Cerebellar cortex (tissue), 1 donor: ENCODE measurements around the gene CFAP61.
A peak's percentile ranks its signal among the peaks of the same experiment; 100 is the strongest.

Source experiments
- DNase-seq: peaks from one replicate; pipeline ENCODE4 v3.0.0-alpha.2; 2015; ENCODE audit warnings: low spot score

Gene CFAP61

DNA sequence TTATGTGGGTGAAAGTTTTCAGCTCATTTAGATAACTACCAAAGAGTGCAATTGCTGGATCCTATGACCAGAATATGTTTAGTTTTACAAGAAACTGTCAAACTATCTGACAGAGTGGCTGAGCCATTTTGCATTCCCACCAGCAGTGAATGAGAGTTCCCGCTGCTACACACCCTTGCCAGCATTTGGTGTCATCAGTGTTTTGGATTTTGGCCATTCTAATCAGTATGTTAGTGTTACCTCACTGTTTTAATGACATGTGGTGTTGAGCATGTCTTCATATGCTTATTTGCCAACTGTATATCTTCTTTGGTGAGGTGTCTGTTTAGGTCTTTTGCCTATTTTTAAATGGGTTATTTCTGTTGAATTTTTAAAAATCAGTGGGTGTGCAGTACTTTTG, 120.9 kb downstream of the CFAP61 start:
- peak; percentile 67 for DNase-seq

DNA sequence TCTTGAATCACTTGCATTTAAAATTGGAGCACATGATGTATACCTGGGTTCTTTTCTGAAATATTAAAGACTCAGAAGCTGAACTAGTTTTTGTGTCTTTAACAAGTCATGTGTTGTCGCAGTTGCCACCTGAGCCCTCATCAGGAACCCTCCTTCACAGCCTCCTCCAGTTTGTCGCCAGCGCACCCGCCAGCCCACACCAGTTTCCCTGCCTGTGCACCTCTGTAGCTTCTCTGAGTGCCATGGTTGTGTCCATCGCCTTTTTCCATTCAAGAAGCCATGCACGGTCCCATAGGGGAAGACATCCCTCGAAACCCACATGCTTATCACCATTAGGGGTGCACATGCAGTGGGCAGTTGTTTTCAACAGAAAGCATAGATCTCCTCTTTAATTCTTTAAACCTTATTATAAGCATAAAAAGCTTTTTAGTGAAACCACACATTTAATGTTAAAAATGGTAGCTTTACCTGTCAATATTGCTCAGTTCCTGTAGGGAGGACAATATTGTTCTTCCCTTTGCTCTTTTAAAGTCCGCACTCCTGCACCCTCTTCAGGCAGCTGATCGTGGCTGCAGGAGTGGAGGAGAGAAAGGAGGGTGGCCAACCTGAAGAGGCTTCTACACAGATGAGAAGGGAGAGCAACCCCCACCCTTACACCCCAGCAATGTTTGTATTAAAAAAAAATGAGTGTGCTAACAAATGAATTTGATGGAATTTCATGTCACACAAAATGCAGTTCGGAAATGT, 121.9 kb downstream of the CFAP61 start:
- no peak for DNase-seq

DNA sequence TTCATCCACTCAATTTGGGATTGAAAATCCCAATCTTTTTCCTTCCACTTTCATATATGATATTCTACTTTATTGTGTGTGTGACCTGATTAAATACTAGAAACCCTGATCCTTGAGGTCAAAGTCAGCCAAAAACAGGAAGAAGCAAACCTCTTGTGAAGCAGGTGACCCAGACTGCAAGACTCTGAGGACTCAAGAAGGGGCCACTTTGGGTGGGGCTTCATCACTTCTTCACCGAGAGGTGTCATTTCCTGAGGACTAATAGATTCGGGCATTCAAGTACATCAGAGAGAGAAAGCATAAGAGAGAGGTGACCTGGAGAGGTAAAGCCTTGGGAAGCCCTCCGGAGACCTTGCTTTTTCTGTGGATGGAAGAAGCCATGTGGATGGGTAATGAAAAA, 129.0 kb downstream of the CFAP61 start:
- DNase-seq, result no peak

DNA sequence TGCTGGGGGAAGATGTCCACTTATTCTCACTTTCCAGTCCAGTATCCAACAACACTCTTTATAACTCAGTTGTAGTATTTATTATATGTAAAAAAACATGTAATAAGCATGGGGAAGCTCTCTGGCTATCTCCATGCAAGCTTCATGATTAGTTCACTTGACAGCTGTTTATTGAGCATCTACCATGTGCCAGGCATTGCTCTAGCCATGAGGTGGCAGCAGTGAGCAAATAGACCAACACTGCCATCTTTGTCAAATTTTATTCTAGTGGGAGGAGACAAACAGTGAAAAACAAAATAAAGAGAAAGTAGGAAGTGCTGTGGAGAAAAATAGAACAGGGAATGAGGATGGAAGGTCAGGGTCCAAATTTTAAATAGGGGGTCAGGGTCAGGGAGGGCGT, 131.8 kb downstream of the CFAP61 start:
- DNase-seq, result no peak

DNA sequence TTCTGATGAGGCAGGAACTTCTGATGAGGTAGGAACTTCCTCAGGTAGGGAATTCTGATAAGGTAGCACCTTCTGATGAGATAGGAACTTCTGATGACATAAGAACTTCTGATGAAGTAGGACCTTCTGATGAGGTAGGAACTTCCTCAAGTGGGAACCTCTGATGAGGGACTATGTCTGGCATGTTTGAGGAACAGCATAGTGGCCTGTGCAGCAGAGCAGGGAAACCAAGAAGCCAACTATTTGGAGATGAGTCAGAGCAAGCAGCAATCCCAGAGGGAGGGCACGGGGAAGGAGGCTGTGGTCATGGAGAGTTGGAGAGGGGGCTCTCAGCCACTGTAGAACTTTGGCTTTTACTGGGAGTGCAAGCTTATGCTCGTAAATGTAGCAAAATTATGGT, 132.4 kb downstream of the CFAP61 start:
- no peak for DNase-seq

DNA sequence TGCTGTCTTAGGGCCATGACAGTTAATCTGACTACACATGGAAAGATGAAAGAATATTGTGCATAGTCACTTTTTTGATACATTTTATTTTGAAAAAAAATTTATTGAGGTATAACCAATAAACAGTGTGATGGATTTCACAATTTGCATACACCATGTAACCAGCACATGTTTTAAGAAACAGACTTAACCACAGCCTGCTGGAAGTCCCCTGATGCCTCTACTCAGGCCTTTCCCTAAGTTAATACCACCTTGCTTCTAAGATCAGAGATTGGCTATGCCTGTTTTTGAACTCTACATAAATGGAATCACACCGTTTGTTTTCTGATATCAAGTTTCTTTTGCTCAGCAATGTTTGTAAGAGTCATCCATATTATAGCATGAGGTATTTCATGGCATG, 136.3 kb downstream of the CFAP61 start:
- DNase-seq, result no peak

DNA sequence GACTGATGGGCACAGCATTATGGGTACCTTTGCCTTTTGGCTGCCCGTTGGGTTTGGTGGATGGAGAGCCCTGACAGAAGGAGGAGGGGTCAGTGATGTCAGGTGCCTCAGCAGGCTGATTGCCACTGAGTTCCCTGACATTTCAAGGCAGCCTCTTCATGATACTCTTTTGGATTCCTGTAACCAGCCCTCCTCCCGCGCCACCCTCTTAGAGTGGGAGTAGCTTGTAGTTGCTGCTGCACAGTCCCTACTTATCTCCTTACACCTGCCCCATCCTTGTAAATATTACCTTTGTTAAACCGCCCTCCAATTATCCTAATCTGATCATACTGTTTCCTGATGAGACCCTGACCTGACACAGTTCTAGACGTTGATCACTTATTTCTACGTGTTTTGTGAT, 140.0 kb downstream of the CFAP61 start:
- no peak for DNase-seq

DNA sequence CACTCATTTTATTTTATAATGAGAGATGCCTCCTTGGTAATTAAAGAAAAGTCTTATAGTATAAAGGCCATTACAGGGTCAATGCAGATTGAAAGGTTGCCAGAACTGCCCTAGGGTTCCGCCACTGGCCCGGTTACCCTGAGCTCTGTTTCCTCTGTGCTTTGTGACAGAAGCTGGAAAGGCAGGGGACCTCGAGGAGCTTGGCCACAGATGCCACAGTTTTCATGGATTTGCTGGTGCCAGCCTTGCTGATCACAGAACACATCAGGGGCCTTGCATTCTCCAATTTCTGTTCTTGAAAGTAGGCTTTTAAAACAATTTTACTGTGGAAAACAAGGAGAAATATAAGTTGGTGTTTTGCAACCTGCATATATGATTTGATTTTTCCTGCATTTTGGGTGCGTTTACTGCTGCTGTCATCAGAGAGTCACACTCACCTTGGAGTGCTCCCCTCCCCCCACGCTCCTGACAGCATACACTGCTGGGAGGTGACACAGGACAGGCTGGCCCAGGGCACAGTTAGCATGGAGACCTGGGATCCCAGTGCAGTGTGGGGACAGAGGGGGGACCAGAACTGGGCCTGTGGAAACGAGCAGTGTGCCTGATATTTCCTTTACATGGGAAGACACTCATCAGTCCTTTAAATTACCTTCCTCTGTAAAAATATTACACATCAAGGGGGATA, 142.8 kb downstream of the CFAP61 start:
- peak; percentile 88 for DNase-seq

DNA sequence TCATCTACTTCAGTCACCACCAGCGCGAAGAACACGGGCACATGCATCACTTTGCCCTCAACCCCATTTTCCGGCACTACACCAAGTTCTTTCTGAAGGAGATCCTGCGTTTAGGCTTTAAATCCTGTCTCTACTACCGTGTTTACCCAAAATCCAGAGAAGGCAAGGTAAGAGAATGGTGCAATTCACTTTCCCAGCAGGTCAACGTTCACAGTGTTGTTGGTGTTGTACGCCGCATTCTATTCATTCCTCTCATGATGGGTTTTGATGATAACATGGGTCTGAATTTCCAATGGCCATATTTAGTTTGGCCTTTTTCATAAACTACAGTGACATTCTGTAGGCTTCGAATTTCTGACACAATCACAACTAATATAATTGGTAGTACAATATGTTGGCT, 144.3 kb downstream of the CFAP61 start:
- no peak for DNase-seq

DNA sequence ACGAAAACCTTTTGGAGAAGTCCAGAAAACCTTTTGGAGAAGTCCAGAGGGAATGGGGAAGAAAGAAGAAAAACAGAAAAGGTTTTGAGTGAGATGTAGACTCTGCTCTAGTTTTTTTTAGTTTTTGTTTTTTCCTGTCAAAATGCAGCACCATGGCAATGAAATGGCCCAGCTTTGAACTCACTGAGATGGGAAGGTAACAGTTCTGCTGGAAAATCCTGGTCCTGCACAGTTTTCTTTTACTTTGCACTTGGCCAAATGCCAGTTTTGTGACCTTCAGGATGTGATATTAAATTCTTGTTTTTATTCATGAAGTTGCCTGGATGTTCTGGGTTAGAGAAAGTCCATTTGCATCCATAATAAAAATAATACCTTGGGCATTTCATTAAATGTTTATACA, 145.7 kb downstream of the CFAP61 start:
- no peak for DNase-seq

DNA sequence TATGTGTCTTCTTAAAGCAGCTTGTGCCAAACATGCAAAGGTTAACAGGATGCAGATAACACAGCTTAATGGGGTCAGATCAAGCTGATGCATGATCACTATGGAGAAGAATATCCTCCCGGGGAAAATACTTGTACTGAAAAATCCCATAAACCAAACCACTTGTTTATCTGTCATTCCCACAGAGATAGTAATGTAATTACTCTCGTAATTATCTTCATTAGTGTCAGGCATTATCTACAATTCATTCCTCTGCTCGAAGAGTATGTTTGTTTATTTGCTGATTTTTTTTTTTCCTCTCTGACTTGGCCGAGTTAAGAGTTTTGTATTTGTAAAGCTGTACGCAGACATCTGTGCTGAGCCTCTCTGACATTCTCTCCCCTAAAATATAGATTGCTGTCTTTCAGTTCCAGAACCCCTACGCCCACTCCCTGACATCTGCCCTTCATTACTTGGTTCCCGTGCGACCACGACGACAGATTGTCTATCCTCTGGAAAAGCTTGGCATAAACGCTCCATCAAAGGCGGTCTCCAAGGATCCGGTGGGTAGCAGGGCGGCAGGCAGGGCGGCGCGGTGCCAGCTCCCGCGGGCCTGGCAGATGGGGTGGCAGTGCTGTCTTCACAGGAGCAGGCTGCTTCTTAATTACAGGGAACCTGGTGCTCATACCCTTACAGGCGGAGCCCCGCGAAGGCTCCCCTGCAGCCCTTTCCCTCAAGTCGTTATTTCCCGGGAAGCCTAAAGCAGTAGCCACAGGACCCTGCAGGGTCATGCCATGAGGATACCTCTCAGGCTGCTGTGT, 147.2 kb downstream of the CFAP61 start:
- peak; percentile 87 for DNase-seq

DNA sequence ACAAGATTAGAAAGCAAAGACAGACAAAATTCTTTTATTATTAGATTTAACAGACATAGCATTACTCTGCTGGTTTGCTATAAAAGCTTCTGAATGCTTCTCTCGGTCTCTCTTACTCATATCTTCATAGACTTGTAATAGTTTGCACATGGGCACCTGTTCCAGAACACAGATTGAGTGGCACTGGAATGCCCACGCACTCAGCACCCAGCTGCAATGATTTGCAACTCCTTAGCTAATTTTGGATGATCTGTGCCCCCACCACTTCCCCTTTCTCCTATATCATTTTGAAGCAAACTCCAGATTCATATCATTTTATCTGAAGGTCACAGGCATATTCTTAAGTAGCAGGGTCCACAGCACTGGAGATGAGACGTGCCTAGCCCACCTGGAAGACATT, 148.8 kb downstream of the CFAP61 start:
- no peak for DNase-seq

DNA sequence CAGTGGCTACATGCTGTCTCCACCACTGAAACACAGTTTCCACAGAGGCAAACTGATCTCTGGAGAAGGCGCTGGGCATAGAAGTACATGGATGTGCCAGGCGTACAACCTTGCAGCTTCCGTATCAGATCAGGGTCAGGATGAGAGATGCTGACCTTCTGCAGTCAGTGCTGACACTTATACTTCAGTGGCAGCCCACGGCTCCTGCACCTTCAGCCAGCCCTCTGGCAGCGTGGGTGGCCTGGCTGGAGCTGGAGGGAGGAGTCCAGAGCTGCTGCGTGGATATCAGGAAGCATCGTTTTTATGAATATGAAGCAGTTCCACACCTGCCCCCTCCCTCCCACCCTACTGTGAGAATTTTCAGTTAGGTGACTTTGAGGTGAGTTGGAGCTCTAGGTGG, 149.3 kb downstream of the CFAP61 start:
- DNase-seq, result no peak

DNA sequence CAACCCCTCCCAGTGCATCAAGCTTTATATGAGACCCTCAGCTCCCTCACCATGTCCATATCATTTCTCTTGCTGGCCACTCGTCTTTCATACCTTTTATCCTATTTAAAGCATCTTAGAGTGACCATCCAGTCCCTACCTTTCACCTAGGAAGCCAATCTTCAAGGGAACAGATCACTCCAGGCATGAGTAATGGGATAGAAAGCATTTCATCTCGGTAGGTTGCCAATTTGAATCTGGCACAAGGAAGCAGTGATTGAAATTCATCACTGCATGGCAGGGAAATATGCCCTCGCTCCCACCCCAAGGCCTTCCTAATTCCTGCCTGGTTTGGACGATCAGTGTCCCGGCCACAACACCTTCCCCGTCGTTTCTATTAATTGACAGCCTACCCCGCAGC, 150.4 kb downstream of the CFAP61 start:
- DNase-seq, result peak; percentile 68

DNA sequence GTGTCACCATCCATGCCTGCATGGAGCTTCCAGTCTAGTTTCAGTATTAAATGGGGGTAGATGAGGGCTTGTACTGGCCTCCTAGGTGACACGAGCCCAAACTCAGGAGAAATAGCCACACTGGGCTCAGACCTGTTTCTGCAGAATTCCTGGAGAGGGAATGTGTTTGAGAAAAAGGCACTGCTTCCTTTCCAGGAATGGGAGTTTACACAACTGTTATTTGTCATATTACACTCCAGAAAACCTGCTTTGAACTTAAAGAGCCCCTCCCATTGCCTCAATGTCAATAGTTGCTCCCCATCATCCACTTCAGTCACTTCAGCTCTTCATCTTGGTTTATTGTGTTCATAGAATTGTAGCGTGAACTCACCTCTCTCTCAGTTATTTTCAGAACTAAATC, 151.5 kb downstream of the CFAP61 start:
- DNase-seq, result no peak

DNA sequence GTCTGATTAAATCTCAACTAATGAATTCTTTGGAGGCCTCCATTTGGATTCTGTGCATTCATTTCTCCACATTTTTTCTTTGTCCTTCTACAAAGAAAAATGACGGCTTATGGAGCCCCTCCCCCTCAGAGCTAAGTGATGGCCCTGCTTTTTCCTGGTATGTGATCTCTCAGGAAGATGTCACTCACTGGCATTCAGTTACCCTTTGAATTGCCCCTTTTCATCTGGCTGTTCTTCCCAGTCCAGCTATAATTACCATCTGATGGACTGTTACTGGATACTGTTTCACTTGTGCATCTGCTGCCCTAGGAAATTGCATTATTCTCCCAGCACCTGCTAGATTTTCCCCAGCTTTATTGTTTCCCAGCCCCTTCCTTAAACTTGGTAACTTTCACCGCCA, 151.9 kb downstream of the CFAP61 start:
- DNase-seq, result no peak

DNA sequence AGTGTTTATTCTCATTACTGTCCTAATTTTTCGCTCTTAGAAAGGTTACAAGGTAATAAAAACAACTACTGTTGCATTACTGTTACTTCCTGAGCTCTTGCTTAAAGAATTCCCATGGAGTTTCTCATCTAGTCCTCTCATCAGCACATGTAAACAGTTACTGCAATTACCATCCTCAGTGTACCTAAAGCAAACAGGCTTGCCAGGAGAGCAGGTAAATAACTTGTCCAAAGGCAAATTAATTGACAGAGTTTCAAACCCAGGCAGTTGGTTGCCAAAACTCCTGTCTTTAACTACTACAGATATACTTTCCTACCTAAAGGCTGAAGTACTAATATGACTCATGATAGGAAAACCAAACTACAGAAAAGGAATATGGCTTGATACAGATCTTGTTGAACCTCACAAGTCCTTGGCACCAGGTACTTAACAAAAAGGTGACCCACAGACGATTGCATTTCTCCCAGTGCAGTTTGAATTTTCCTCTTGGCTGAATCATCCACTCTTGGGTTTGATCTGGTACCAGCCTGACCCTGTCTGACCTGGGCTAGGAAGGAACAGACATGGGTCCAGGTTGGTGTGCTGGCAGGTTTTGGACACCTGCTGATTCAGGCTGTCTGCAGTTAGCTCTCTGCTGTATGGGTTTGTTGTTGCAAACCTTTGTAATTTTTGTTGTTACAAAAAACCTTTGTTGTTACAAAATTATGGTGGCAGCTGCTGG, 153.0 kb downstream of the CFAP61 start:
- DNase-seq, result peak; percentile 83

DNA sequence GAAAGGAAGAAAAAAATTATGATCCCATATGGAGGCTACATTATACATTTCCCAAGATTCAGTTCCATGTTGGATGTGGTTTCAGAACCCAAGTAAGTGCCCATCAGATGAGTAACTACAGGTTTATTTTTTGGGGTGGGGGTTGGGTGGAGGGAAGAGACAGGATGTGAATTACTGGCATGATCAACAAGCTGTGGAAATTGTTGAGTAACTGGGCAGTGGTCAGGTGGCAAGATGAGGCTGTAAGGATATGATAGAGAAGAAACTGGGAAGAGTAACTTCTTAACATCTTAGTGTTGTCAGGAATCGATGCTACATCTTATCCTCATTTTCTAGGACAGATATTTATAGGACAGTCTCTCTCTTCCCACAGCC, 153.5 kb downstream of the CFAP61 start:
- DNase-seq, result no peak

DNA sequence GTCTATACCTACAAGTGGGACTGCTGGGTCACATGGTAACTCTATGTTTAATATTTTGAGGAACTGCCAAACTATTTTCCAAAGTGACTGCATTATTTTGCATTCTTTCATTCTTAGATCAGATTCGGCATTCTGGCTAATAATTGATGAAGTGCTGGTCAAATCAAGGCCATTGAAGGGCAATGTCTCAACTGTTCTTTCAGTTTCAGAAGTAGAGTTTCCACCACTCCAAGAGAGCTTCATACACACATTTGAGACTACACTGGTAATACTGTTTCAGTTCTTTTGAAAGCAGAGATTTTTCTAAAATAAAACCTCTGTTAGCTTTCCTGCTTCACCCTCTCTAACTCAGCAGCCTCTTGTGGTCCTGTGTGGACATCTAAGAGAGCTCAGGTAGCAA, 154.5 kb downstream of the CFAP61 start:
- DNase-seq, result no peak

DNA sequence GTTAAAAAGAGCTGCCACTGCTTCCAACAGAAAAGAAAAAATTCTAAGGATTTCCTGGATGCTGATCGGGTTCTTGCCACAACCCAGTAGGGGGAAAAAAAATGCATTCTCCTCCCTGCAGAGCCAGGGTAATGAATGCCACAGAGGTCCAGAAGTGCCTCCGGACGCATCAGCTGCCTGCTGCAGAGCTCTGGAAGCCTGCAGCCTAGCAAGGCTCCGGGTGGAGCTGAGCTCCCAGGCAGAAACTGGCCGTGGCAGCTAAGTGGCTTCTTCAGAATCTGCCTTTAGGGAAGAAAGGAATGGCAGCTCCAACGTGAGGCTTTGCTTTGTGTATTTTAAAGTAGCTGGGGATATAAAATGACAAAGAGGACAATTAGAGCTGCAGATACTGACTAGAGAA, 155.0 kb downstream of the CFAP61 start:
- DNase-seq, result peak; percentile 61

DNA sequence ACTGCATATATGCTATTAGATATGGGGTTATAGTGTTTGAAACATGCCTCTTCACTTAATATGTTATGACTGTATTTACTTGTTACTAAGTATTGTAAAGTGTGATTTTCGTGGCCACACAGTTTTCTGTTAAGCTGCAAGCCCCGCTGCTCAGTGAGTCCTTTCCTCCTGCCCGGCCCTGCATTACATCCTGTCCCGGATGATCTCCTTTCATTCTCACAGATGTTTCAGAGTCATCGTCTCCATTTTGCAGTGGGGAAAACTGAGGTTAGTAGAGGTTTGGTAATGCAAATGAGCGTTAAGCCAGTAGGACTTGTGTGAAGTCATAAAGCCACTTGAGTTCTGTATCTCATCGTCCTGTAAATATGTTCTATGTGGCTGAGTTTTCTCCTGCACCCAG, 155.5 kb downstream of the CFAP61 start:
- no peak for DNase-seq

DNA sequence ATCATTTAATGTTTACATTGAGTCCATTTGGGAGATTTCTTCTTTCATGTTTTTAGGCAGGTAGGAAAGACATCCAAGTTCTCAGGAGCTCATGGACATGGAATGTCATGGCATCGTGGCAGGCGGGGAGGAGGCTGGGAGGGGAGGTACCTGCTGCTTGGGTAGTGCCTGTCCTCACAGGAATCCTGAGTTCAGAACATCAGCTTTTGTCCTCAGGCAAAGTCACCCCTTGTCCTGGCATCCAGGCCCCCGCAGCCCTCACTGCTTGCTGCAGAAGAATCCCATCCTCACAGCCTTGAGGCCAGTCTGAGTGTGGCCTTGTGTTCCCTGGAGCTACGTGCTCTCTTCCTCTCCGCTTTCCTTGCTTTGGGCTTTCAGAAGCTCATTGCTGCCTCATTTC, 157.4 kb downstream of the CFAP61 start:
- DNase-seq, result no peak

DNA sequence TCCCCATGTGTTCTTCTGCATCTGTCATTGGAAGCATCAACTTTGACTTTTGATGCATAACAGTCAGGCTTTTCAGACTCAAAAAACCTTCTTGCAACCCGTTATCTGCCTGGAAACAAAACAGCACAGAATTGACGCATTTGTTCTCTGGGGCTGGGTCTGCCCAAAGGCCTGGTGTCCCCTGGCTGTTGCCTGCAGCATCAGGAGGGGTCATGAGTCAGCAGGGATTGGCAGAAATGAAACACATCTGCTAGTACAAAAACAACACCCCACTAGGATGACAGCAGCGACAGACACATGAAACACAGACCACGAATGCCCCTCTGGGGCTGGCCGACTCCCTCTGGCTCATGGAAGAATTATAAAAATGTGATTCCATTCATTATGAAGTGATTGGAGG, 158.0 kb downstream of the CFAP61 start:
- no peak for DNase-seq
